ENCODE results near the gene ZNF484. TPM values are rescaled to one million over a fixed set of nuclear protein-coding genes. Genes with fewer than 3 reads are reported as not detected.
A peak's percentile ranks its signal among the peaks of the same experiment; 100 is the strongest.
"Not testable (repeated sequence)": the region's sequence is repeated elsewhere in the genome, so short reads cannot be mapped to it uniquely, and the experiment has no call there.

ZNF484 gene
- 13.0 and 23.5 TPM in 2 replicates for total RNA-seq

DNA sequence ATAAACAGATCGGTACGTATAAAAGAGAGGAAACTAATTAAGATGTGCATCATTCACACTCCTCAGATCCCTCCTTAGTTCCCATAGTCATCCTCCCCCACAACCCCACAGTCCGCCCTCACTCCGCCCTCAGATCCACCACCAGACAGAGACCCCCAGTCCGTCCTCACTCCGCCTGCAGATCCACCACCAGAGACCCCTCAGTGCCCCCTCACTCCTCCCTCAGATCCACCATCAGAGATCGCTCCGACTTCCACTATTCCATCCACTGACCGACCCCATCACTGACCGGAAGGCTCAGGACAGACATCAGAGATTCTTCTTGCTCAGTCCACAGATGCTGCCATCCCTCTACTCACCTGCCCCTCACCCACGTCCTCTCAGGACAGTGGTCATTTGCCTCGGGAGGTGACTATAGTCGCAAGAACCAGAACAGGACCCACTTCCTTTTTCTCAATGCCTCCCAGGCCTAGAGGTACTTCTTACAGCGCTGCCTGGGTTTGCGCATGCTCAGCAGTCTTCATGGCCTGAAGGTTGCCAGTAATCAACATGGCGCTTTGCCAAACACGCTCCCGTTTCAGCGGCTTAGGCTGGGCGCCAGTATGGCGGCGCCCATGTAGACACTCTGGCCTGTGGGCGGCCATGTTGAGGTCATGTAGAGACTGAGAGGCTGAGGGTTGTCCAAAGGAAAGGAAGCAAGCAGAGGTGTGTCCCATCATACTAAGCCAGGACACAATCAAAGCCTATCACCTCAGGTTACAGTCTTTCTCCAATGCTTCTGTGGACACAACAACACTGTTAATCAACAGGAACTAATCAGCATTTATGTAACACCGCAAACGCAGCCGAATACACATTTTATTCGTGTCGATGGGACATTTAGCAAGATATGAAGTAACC, at the start of gene ZNF484:
ZNF484 (minus strand) TSS at position 508 of the 900 bp plus-strand sequence. CDS start 3,009 bp downstream, outside the sequence.
- DNase-seq (ENCODE audit: low read depth) = peak; percentile 97

GRCh38 chr9:92920437-92920836, 42.6 kb upstream of the ZNF484 start:
- DNase-seq (ENCODE audit: low read depth) = no peak

- DNase-seq (ENCODE audit: low read depth) = no peak
These were observed 39.5 kb upstream of the ZNF484 start for GRCh38 chr9:92917176-92917800.

DNA sequence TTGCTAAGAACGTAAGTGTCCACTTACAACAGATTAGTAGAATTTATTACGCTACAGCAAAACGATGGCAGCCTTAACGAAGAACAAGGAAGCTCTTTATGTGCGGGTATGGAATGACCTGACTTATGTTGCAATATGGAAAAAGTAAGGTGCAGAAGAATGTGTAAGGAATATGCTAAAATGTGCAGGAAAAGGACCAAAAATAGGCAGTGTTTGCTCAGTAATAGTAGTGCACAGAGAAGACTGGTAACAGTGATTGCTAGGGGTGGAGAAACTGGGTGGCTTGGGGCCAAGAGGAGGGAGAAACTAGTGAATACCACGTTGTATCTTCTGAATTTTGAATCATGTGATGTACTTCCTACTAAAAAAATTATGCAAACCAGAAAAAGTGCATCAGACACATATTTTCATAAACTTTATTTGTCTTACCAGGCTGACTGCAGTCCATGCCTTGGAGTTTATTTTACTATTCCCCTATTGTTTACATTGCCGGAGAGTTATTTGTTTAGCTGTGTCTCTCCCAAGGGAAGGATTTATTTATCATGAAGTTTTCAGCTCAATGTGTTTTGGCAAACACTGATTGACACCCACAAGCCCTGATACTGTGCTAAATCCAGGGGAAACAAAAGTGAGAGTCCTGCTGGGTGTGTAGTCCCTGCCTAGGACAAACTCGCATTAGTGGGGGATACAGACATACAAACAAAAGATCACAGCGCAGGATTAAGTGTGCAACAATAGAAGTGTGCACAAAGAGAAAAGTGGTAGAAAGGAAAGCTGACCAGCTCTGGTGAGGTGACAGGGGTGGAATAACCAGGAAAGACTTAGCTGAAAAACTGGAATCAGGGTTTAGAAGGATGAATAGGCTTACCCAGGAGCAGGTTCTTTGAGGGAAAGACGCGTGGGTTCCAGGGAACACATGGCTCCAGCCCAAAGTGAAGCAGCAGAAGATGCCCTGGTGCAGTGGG, 34.0 kb upstream of the ZNF484 start:
- no peak for DNase-seq (ENCODE audit: low read depth)

- not testable (repeated sequence) for DNase-seq (ENCODE audit: low read depth)
These were observed 27.3 kb upstream of the ZNF484 start for GRCh38 chr9:92905137-92905536.

- DNase-seq (ENCODE audit: low read depth) = no peak
These were observed 19.5 kb upstream of the ZNF484 start for GRCh38 chr9:92897323-92897722.

DNA sequence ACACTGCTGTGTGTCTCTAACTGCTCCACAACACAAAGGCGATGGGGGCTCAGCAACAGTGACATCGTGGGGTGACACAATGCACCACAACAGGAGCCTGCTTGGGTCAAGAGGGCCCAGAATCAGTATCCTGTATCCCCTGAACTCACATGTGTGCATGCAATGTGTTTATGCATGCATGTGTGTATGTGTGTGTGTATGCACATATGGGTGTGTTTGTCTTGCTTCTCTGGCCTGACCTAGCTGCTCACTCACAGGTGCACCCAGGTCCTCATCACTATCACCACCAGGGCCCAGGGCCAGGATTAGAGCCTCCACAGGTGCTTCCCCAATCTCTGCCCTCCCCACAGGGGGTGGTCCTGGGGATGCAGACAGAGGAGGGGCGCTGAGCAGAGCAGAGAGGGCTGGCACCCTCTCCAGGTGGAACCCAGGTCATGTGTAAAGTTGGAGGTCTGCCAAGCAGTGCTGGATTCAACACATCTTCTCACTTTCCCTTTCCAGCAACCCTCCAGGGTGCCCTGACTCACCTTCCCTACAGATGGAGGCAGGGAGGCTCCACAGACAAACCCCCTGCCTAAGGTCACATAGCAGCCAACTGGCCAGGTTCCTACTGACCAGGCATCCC, 18.1 kb upstream of the ZNF484 start:
- no peak for DNase-seq (ENCODE audit: low read depth)

DNA sequence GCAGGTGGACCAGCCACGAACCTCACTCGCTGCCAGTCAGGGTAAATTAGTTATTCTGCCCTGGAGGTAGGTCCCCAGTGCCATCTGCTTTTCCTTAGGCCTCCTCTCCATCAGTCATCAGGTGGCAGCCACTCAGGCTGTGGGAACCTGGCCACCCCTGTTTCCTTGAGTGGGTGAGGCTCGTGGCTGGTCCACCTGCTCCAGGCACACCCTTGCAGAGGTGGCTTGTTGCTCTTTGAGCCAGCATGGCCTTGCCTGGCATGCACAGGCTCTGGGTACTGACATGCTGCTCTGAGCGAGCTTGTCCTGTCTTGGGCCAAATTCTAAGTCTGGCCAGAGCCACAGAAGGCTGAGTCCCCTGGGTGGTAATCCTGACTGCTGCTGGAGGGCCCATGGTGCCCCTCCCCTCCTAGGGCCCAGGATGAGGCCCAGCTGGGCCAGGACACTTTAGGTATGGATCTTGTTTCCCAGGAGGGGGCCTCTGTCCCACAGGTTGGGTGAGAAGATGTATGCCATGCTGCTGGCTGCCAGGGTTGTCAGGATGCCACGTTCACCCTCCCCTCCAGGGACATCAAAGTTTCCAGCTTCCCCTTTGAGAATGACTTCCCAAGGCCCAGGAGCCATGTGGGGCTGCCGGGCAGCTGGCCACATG, 17.0 kb upstream of the ZNF484 start:
- no peak for DNase-seq (ENCODE audit: low read depth)

GRCh38 chr9:92893916-92894610, 16.2 kb upstream of the ZNF484 start:
- not testable (repeated sequence) for DNase-seq (ENCODE audit: low read depth)

DNA sequence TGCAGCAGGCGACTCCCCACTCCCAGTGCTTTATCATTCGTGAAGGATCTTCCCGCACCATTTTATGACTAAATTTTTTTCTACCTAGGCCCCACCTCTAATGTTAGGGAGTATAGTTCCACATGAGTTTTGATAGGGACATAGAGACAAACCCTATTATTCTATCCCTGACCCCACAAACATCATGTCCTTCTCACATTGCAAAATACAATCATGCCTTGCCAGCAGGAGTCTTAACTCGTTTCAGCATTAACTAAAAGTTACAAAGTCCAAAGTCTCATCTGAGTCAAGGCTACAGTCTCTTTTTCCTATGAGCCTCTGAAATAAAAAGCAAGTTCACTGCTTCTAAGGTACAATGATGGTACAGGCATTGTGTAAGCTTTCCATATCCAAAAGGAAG, 14.4 kb upstream of the ZNF484 start:
- peak; percentile 15 for DNase-seq (ENCODE audit: low read depth)

GRCh38 chr9:92890761-92891160, 12.9 kb upstream of the ZNF484 start:
- no peak for DNase-seq (ENCODE audit: low read depth)

- peak; percentile 46 for DNase-seq (ENCODE audit: low read depth)
These were observed 10.1 kb upstream of the ZNF484 start for GRCh38 chr9:92887880-92888338.

DNA sequence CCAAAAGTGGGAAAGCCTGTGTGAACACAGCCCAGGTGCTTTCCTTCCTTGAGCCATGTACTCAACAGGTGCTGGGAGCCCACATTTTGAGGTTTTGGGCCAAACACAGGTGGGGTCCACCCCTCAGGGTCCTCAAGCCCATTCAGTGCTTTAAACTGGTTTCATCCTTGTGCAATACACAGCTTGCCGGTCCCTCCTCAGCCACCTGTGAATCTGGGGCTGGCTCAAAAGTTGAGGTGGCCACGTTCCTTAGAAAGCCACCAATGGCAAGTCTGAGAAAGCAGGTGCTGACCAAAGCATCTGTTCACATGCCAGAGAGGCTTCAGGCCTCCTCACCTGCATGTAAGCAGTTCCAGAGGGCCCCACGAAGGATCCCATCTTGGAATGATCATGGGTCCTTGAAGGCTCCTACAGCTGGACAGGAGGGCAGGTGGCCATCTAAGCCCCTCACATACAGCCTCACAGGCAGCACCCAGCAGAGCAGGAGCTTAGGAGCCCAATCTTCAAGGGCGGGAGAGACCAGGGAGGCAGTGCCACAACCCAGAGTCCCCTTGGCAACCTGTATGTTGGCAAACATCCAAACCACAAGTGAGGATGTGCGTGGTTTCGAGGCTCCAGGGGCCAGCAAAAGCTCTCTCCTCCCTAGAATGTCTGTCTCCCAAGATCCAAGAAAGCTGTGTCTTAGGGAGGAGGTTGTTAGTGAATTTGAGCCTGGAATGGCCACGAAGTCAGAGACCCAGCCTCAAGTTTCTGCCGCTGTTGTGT, 9.2 kb upstream of the ZNF484 start:
- peak; percentile 5 for DNase-seq (ENCODE audit: low read depth)

- DNase-seq (ENCODE audit: low read depth) = not testable (repeated sequence)
These were observed 6.0 kb upstream of the ZNF484 start for GRCh38 chr9:92883666-92884405.

DNA sequence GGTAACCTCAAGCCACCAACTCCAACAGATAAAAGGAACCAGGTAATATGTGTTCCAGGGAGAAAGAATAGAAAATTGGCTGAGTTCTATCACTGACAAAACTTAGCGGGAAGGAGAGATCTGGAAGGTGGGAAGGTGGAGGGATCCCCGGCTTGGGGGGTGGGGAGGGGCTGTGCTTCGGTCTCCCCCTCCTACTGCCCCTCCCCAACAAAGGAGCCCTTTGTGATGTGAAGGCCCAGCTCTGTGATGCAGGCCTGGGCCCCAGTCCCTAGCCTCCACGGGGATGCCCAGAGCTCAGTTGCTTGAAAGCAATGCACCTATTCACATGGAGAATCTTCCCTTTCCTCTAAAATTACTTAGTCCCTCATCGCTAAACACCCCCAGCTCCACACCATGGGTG, 4.4 kb upstream of the ZNF484 start:
- DNase-seq (ENCODE audit: low read depth) = no peak

- no peak for DNase-seq (ENCODE audit: low read depth)
These were observed 2.5 kb downstream of the ZNF484 start for GRCh38 chr9:92875373-92875772.

DNA sequence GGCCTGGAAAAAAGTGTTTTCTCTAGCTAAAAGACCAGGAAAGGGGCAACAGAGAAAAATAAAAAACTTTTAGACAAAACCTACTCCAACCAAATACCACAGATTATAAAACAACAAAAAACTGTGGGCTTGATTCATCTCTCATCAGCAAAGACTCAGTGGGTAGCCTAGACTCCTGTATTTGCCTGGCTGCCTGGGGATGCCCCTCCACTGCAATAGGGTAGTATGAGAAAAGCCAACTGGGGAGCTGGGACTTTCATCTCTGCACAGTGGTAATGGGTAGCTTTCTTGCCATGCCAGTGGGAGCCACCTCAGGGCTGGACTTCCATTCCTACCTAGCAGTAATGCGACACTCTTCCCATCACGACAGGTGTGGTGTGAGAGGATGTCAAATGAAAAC, 7.5 kb downstream of the ZNF484 start:
- no peak for DNase-seq (ENCODE audit: low read depth)

GRCh38 chr9:92866600-92866999, 11.2 kb downstream of the ZNF484 start:
- not testable (repeated sequence) for DNase-seq (ENCODE audit: low read depth)

GRCh38 chr9:92864152-92864551, 13.7 kb downstream of the ZNF484 start:
- no peak for DNase-seq (ENCODE audit: low read depth)
